ENCODE data around the gene ANKRD27.
A peak's percentile ranks its signal among the peaks of the same experiment; 100 is the strongest.
"Not testable (repeated sequence)": the region's sequence is repeated elsewhere in the genome, so short reads cannot be mapped to it uniquely, and the experiment has no call there.

The ANKRD27 gene

GRCh38 chr19:32688311-32688710 is 13.3 kb upstream of the ANKRD27 start:
- no peak for DNase-seq (ENCODE audit: low read depth)

DNA sequence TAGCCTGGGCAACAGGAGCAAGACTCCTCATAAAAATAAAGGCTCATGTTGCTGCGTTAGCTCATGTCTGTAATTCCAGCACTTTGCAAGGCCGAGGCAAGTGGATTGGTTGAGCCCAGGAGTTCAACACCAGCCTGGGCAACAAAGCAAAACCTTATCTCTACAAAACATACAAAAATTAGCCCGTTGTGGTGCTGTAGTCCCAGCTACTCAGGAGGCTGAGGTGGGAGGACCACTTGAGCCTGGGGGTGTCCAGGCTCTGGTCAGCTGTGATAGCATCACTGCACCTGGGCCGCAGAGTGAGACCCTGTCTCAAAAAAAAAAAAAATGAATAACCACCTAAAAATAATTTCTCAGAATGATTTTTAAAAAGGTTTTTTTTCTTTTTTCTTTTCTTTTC is 12.7 kb upstream of the ANKRD27 start:
- no peak for DNase-seq (ENCODE audit: low read depth)

DNA sequence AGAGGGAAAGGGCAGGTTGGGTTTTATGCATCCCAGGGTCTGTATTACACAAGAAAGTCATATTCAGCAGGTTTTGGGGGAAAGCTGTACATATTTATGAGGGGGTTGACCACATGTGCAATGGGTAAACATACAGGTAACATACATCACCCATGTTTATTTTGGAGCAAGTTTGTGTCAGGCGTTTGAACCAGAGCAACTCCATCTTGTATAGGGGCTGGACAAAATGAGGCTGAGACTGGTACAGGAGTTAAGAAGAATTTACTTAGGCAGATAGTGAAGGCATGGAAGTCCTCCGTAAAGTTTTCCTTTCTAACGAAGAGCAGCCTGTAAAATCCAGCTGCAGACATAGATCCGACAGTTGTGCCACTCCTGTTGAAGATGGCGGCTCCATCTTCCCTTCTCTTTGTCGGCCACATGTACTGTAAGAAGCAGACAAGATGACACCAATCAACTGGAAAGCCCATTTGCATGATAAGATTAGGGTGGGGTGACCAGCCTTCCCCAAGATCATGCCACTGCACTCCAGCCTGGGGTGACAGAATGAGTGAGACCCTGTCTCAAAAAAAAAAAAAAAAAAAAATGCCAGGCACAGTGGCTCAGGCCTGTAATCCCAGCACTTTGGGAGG is 12.0 kb upstream of the ANKRD27 start:
- no peak for DNase-seq (ENCODE audit: low read depth)

DNA sequence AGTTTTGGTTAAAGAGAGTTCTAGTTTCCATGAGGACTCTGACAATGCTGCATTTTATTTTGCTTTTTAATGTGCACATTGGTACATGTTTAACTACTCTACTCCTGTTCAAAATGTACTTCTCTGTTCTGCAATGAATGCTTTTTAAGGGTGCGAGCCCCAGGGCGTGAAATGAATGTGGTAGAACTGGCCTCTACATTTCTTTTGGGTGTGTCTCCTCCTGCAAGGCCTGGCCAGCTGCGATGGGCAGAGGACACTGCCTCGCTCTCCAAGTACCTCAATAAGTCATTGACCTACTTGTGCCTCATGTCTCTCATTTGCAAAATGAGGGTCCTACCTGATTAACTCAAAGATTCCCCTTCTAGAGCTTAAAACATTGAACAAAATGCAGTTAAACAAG is 7.3 kb upstream of the ANKRD27 start:
- no peak for DNase-seq (ENCODE audit: low read depth)

GRCh38 chr19:32680986-32681385 is 6.0 kb upstream of the ANKRD27 start:
- no peak for DNase-seq (ENCODE audit: low read depth)

DNA sequence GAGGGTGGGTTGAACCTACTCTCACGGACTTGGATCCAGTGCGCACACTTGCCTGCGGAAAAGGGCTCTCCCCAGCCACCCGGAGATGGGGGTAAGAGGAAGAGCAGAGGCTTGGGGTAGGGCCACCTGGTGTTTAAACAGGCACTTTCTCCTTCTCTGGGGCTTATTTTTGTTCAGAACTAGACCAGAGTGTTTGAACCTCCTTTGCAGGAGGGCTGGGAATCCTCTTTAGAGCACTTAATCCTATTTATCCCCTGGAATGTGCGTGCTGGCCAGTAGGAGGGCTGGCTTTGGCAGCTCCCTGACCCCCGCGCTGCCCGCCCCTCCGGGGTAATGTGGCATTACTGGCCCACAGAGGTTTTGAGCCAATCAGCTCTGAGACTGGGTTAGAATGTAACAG is 2.7 kb upstream of the ANKRD27 start:
- DNase-seq (ENCODE audit: low read depth), result no peak

- no peak for DNase-seq (ENCODE audit: low read depth)
Observed at GRCh38 chr19:32676895-32677359, 1.9 kb upstream of the ANKRD27 start.

GRCh38 chr19:32676186-32676894 is 1.4 kb upstream of the ANKRD27 start:
- no peak for DNase-seq (ENCODE audit: low read depth)

GRCh38 chr19:32675720-32676185 is 773 bp upstream of the ANKRD27 start, which contains the start of gene RGS9BP:
RGS9BP (plus strand) TSS chr19:32675848; CDS start chr19:32676264, 416 bp downstream.
- no peak for DNase-seq (ENCODE audit: low read depth)

DNA sequence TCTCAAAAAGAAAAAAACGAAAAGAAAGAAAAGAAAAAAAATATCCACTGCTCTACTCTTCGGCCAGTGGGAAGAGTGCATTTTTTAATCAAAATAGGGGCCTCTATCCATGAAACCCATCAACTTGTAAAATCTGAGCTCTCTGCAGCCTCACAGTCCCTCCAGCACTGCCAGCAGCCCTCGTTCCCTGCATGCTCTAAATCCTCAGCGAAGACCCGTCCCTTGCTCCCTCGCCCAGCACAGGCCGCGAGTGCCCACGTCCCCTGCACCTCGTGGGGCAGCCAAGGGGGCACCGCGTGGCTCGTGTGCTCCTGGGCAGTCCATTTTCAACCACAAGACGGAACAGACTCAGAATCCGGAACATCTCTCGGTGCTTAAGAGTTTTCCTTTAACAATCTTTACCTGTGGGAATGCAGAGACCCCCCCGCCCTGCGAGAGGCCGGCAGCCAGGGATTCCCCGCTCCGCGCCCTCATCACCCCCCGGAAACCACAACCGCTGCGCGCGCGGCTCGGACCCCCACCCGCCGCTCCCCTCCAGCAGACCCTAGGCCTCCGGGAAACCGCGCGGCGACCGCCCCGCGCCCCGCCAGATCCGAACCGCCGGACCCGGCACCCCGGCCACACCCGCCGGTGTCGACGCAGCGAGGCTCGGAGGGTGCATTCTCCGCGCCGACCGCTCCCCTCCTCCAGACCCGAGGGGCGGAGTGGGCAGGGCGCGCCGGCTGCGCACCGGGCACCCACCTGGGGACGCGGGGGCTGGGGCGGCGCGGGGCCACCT is 638 bp downstream of the ANKRD27 start:
- no peak for DNase-seq (ENCODE audit: low read depth)

GRCh38 chr19:32673573-32673972 is 1.4 kb downstream of the ANKRD27 start:
- no peak for DNase-seq (ENCODE audit: low read depth)

- DNase-seq (ENCODE audit: low read depth), result no peak
Observed at GRCh38 chr19:32672841-32673240, 2.1 kb downstream of the ANKRD27 start.

GRCh38 chr19:32671883-32672593 is 2.9 kb downstream of the ANKRD27 start:
- DNase-seq (ENCODE audit: low read depth), result no peak

DNA sequence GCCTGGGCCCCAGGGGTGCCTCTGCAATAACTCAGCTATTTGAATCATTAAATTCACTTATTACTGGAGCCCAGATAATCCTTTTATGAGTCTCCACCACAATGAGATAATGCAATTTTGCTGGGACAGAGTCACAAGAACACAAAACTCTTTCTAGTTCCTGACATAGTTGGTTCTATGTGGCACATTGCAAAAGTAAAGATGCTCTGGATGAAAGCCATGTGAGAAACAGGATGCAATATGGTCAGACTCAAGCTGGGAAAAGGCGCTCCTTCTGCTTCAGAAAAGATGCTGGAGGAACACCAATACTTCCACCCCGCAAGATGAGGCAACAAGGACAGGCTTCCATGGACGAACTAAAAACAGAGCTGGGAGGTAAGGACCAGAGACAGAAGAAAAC is 5.7 kb downstream of the ANKRD27 start:
- DNase-seq (ENCODE audit: low read depth), result peak; percentile 17

GRCh38 chr19:32666084-32666483 is 8.9 kb downstream of the ANKRD27 start:
- DNase-seq (ENCODE audit: low read depth), result no peak

DNA sequence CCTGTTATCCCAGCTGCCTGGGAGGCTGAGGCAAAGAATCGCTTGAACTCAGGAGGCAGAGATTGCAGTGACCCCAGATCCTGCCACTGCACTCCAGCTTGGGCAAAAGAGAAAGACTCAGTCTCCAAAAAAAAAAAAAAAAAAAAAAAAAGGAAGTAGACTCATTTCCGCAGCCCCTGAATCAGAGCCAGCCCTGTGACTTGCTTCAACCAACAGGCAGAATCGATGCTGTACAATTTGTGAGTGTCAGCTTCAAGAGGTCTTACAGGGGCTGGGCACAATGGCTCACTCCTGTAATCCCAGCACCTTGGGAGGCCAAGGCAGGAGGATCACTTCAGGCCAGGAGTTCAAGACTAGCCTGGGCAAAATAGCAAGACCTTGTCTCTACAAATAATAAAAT is 12.8 kb downstream of the ANKRD27 start:
- DNase-seq (ENCODE audit: low read depth), result no peak

DNA sequence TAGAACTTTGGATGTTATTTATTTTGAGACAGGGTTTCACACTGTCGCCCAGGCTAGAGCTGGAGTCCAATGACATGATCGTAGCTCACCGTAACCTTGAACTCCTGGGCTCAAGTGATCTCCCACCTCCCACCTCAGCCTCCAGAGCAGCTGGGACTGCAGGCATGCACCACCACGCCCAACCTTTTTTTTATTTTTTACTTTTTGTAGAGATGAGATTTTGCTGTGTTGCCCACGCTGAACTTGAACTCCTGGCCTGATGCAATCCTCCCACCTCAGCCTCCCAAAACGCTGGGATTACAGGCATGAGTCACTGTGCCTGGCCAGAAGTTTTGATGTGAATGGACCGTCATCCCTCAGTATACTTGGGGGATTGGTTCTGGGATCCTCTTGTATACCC is 13.7 kb downstream of the ANKRD27 start:
- DNase-seq (ENCODE audit: low read depth), result no peak

DNA sequence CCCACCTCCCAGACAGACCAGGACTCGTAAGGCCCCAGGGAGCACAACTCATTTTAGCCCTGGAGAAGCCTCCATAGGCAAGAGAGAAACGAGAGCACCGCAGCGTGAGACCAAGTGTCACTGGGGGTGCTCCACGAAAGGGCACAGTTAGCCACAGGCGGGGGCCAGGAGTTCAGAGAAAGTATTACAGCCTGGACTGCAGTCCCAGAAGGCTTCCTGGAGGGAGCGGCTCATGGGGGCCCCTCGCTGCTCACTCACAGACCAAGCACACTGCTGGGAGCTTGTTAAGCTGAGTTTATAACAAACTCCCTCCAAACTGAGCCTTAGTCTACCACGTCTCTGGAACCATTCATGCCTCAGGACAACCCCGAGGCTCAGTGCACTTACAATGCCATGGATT is 16.5 kb downstream of the ANKRD27 start:
- no peak for DNase-seq (ENCODE audit: low read depth)

DNA sequence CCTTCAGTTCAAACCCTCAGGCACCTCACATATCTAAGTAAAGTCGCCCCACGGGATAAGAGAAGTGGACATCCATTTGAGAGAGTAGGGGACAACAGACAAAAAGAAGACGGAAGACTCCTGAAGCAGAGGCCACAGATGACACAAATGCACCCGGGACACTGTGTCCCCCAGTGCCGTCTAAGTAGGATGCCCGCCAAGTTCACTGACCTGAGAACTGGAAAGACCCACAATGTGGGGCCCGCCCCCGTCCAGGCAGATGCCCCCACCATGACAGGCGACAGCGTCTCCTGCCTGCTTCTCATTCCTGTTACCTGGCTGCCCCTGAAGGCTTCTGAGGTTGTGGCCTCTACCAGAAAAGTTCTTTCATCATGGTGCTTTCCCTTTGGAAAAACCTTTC is 16.9 kb downstream of the ANKRD27 start:
- DNase-seq (ENCODE audit: low read depth), result no peak

DNA sequence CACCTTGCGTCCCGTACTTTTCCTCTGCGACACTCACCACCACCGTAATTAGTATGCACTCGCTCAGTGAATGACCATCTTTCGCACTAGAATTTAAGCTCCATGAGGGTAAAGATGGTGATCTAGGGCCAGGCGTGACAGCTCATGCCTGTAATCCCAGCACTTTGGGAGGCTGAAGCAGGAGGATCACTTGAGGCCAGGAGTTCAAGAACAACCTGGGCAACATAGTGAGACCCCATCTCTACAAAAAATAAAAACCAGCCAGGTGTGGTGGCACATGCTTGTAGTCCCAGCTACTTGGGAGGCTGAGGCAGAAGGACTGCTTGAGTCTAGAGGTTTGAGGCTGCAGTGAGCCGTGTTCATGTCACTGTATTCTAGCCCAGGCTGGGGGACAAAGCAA is 18.6 kb downstream of the ANKRD27 start:
- DNase-seq (ENCODE audit: low read depth), result not testable (repeated sequence)

DNA sequence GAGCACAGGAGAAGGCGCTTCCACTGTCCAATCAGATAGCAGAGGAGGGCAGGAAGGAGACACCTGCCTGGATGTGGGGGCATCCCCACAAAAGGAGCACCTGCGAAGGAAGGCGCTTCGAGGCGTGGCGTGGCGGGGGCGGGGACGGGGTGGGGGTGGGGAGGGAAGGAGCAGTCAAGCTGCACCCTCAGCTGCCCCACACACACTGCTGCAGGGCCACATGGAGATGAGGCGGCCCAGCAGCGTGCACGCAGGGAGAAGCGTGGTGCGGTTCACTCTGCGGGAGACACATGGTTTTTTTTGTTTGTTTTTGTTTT is 21.4 kb downstream of the ANKRD27 start:
- DNase-seq (ENCODE audit: low read depth), result no peak

GRCh38 chr19:32652894-32653598 is 21.9 kb downstream of the ANKRD27 start:
- DNase-seq (ENCODE audit: low read depth), result no peak
